KBM-7 (cell line): ENCODE data around the gene CRYAA.

Source experiments
- DNase-seq: peaks from one replicate; pipeline ENCODE4 v3.0.0-alpha.2; 2015
- in situ Hi-C: fragments of 300-500 bp; cut with MboI; formaldehyde crosslinking; loops from 2 replicates; pipeline ENCODE4 v1.14.3; 2020; ENCODE audit warnings: low sequenced_read_pairs, low pct_unique_long_range_greater_than_20kb, mixed read lengths

Gene CRYAA

GRCh38 chr21:43195121-43196021 lies 26.6 kb downstream of the CRYAA start:
- no peak for DNase-seq
- in situ Hi-C loops: no loop called here

DNA sequence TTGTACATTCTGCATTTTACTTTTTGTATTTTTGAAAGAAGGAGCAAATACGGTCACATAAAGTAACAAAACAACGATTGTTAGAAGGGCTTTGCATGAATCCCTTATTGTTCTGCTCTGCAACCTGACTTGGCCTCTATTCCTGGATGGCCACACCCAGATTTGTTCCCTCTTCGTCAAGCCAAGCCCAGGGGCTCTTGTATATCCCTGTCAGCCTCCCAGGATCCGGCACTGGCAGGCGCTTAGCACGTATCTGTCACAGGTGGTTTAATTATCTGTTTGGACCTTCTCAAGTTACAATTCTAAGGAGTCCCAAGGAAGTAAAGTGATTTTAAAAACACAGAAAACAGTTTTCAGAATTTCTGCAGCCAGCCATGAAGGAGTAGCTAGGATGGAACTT lies 28.0 kb downstream of the CRYAA start:
- in situ Hi-C loops: no loop called here
- no peak for DNase-seq

DNA sequence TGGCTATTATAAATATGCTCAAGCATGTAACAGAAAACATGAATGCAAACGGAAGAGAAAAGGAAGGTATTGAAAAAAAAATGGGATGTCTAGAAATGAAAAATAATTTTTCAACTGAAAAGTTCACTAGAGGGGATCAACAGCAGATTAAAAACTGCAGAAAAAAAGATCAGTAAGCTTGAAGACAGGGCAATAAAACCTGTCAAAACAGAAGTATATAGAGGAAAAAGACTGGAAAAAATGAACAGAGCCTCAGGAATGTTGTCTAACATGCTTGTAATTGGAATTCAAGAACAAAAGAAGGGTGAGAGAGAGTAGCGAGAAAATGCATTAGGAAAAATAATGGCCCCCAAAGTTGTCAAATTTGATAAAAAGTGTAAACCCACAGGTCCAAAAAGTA lies 29.6 kb downstream of the CRYAA start:
- in situ Hi-C loops: no loop called here

DNA sequence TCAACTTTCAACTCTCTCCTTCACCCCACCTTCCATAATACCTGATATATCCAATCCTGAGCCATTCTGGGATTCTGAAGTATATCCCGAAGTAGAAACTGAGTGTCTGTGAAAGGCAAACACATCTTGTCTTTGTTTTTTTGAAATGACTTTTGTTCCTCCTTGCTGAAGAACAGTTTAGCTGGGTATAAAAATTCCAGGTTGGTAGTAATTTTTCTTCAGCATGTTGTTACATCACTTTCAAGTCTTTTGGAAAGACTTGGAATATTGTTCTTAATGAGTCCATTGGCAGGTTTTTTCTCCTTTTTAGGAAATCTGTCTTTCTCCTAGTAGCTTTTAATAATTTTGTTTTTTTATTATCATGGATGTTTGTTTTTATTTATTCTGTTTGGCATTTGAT lies 32.7 kb downstream of the CRYAA start:
- in situ Hi-C loops: no loop called here
- no peak for DNase-seq

More for the DNA sequence above, 29.6 kb downstream of the CRYAA start:
- no peak for DNase-seq

DNA sequence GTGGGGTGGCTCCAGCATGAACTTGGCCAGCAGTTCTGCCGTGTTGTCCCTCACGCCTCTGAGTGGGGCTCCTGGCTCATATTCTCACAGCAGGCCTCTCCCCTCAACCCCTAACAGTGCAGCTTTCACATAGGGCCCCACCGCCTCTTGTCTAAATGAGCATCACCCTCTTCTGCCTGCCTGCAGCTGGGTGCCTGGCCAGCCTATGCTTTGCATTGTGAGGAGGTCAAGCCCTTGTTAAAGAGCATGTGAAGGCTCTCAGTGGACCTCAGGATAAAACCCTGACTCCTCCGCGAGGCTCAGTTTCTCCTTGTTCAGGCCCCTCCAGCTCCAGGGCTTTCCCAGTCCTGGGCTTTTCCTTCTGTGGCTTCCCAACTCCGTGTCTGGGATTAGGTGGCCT lies 34.8 kb downstream of the CRYAA start:
- in situ Hi-C loops: no loop called here
- no peak for DNase-seq

DNA sequence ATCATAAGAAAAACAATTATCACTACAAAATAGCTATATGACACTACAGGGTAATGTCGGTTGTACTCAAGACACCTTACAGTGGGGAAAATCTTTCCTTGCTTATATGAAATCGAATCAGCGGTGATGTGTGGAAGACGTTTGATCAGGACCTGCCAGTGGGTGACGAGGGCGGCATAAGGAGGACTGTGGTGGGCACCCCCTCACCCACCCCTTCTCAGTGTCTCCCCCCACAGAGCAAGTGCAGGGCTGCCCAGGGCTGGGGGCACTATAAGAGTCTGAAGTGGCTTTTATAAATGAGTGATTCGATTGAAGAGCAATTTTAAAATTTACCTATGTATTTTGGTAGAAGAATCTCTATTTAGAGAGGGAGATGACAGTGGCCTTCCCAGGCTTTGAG lies 35.8 kb downstream of the CRYAA start:
- DNase-seq: no peak
- in situ Hi-C loops: no loop called here

- DNase-seq: no peak
- in situ Hi-C loops: no loop called here
Measured at GRCh38 chr21:43206231-43207042, 37.6 kb downstream of the CRYAA start.

GRCh38 chr21:43207043-43207315 lies 38.2 kb downstream of the CRYAA start:
- DNase-seq: no peak
- in situ Hi-C loops: no loop called here

- in situ Hi-C loops: no loop called here
Measured at GRCh38 chr21:43207868-43208267, 39.1 kb downstream of the CRYAA start.

DNA sequence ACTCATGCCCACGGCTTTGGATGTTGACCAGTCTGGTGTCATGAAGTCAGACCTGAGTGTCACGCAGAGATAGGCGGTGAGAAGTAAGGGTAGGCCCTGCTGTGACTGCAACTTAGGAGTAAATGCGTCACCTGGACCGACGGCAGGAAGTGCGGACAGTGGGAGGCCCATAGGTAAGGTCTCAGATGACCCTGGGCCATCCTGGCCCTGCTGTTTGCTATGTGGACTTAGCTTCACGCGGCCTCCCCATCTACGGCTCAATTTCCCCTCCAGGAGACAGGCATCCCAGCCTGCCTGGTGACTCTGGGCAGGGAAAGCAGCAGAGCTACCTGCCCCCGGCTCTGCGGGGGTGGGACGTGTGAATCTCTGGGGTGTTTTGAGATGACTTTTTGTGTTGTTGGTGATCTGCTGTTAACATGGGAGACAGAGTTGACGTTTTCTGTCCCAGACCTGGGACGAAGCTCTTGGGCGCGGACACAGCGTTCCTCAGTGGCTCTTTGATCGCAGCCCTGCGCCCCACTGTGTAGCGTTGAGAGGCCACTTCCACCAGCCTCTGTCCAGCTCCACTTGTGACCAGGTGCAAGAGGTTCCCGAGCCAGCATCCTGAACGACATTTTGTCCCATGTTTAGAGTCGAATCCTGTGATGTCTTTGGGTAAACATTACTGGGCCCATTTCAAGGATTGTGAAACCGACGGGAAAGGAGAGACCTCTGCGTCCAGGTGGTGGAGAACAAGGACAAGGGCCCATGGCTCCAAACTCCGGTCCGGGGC lies 39.9 kb downstream of the CRYAA start:
- in situ Hi-C loops: no loop called here
- DNase-seq: no peak

More at GRCh38 chr21:43207868-43208267, 39.1 kb downstream of the CRYAA start:
- no peak for DNase-seq

GRCh38 chr21:43209575-43210453 lies 41.0 kb downstream of the CRYAA start:
- in situ Hi-C loops: no loop called here

DNA sequence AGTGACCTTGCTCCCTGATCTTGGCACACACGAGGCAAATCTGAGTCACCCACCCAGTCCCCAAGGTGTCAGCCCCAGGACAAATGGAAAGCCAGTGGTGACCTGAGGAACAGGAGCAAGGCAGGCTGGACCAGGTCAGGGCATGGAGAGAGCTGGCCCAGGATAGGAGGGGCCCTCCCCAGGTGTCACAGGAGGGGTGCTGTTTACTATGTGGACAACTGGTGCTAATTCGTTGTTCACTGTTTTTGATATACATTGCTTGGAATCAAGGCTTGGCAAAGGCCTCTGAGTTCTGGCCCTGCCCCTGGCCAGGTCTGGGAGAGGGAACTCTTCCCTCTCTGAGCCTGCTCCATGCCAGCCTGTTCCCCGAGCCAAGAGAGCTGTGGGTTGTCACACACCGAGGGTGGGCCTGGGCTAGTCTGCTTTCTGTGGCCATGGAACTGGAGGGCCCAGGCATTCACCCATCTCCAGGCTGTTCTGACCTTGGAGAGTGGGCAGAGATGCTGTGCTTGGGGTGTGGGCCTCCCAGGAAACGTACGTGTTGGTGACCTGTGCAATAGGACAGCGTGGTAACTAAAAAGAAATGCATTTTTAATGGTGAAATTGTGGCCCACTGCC lies 41.8 kb downstream of the CRYAA start:
- no peak for DNase-seq
- in situ Hi-C loops: no loop called here

More at GRCh38 chr21:43209575-43210453, 41.0 kb downstream of the CRYAA start:
- DNase-seq: no peak

DNA sequence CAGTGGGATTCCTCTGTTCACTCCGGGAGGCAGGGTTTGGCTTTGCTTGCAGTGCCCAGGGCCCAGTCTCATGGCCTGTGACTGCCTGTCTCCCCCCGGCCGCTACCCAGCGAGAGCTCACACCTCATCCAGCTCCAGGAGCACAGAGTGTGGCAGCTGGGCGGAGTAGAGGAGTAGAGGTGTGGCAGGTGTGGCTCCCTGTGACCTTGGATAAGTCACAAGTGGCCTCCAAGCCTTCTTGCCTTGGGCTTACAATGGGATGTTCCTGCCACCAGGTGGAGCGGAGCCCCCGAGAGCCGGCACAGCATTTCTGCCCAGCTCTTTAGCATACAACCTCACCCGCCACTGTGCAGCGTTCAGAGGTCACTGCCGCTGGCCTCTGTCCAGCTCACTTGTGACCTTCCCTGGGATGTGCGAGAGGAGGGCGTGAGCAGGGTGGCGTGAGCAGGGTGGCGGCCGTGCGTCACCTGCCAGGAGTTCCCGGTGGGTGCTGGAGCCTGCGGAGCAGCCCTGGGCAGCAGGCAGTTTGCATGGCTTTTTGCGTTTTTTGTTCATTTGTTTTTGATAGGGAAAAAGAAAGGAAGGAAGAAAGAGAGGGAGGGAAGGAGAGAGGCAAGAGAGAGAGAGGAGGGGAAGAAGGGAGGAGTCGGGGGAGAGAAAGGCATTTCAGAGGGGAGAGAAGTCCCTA lies 42.4 kb downstream of the CRYAA start:
- in situ Hi-C loops: no loop called here
- no peak for DNase-seq

DNA sequence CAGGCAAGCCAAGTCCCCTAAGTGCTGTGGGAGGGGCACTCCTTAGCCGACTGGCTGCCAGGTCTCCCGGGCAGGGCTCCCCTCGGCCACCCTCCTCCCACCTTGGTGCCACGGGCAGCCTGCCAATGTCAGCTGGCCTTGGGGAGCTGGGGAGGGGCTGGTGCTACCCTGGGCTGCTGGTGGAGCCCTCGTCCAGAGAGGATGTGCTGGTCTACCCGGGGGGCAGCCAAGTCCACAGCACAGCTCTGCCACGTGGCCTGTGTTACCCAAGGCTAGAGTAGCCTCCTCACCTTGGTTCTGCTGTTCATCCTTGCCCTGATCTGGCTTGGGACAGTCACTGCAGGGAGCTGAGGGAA lies 42.9 kb downstream of the CRYAA start:
- in situ Hi-C loops: no loop called here
- no peak for DNase-seq
